HEK293T (cell line): Measurements from ENCODE around the gene FAM193A.

Experiments used
- CTBP1 ChIP-seq: fragments of 450-650 bp; IDR thresholded peaks from 2 replicates; pipeline ENCODE4 v1.6.1; 2016; ENCODE audit warnings: borderline replicate concordance
- FOXM1 ChIP-seq: fragments of 450-650 bp; IDR thresholded peaks from 2 replicates; pipeline ENCODE4 v1.6.1; 2017; ENCODE audit warnings: mild to moderate bottlenecking, borderline replicate concordance
- HDGF ChIP-seq: fragments of 450-650 bp; IDR thresholded peaks from 2 replicates; pipeline ENCODE4 v1.6.1; 2017; ENCODE audit warnings: antibody characterized with exemption, borderline replicate concordance
- SP1 ChIP-seq: fragments of 450-650 bp; IDR thresholded peaks from 2 replicates; pipeline ENCODE4 v1.6.1; 2017
- SUZ12 ChIP-seq: fragments of 450-650 bp; IDR thresholded peaks from 2 replicates; pipeline ENCODE4 v1.6.1; 2016; ENCODE audit warnings: mild to moderate bottlenecking
- TARDBP ChIP-seq: fragments of 450-650 bp; IDR thresholded peaks from 2 replicates; pipeline ENCODE4 v1.6.1; 2016
- ZNF384 ChIP-seq: fragments of 450-650 bp; IDR thresholded peaks from 2 replicates; pipeline ENCODE4 v1.6.1; 2016

DNA sequence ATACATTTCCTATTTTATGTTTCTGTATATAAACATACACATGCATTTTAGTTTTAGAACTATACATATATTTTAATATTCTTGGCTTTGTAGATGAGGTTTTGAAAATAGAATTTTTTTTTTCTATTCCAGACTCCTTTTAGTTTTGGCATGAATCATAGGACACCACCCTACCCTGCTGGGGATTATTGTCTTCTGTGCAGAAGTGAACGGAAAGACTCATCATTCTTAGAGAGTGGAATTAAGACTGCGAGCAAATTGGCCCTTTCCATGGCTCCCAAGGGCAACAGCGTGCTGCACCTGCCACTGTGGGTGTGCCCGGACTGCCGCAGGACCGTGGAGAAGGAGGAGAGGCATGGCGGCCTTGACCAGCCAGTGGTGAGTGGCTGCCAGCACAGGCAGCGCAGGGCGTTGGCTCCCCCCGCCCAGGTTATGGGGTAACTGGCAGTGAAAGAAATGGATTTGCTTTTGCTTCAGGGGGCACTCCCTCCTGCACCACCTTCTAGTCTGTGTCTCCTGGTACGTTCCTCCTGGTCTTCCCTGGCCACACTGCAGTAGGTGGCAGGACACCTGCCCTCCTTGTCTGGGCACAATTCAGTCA is 59.6 kb downstream of the FAM193A start:
- TF ChIP-seq SP1: no peak
- no peak for TF ChIP-seq SUZ12
- TF ChIP-seq FOXM1: no peak
- no peak for TF ChIP-seq ZNF384
- no peak for TF ChIP-seq CTBP1
- no peak for TF ChIP-seq TARDBP
- TF ChIP-seq HDGF: no peak
